ENCODE results near the gene OPCML. TPM values are rescaled to one million over a fixed set of nuclear protein-coding genes. Genes with fewer than 3 reads are reported as not detected.

Gene OPCML
- total RNA-seq, 1 donor from 2014 or later, result 0.61 TPM

DNA sequence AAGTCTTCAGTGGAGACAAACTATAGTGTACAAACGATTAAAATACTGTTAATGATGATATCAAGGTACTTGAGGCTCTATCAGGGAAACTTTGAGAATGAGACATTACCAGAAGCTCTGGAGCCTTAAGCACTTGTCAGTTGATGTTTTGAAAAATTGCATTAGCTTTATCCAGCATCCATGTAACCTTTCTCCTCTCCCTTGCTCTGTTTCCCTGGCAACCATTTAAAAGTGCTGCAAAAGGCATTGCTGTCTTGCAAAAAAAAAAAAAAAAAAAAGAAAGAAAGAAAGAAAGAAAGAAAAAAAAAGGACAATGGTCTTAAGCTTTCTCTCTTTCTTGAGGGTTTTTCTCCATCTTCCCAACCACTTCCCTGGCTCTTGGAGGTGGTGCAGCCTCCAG is 787.0 kb downstream of the OPCML start:
- Mint-ChIP-seq H3K9me3 (ENCODE audit: unreplicated experiment) (peaks cover 2% of the 10 kb centered on the region), H3K27me3 (ENCODE audit: unreplicated experiment) (no peaks in the 10 kb centered on the region), H3K27ac (ENCODE audit: unreplicated experiment) (no peak overlapping the region), H3K4me3 (ENCODE audit: unreplicated experiment) (no peak overlapping the region), H3K4me1 (ENCODE audit: low read depth, unreplicated experiment) (no peaks in the 10 kb centered on the region), H3K36me3 (ENCODE audit: unreplicated experiment) (no peaks in the 10 kb centered on the region)
- DNase-seq, result no peak
- TF ChIP-seq, protein P1, sequence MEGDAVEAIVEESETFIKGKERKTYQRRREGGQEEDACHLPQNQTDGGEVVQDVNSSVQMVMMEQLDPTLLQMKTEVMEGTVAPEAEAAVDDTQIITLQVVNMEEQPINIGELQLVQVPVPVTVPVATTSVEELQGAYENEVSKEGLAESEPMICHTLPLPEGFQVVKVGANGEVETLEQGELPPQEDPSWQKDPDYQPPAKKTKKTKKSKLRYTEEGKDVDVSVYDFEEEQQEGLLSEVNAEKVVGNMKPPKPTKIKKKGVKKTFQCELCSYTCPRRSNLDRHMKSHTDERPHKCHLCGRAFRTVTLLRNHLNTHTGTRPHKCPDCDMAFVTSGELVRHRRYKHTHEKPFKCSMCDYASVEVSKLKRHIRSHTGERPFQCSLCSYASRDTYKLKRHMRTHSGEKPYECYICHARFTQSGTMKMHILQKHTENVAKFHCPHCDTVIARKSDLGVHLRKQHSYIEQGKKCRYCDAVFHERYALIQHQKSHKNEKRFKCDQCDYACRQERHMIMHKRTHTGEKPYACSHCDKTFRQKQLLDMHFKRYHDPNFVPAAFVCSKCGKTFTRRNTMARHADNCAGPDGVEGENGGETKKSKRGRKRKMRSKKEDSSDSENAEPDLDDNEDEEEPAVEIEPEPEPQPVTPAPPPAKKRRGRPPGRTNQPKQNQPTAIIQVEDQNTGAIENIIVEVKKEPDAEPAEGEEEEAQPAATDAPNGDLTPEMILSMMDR (IDR thresholded peaks at IDR 0.05; ENCODE audit: partially characterized antibody, unreplicated experiment), result no peak

DNA sequence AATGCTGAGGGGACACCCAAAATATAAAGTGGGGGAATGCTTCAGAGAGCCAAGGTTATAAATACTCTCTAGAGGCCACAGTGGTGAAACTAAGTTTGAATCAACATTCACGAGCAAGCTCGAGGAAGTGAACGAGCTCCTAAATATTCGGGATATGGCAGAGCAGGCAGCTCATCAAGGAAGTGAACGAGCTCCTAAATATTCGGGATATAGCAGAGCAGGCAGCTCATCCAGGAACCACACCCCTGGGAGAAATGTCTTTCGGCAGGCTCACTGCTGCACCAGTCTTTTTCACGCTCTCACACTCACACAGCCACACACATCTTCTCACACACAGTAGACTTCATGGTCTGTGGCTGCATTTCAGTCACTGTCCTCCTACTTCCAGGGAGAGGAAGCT is 787.5 kb downstream of the OPCML start:
- peaks cover 1% of the 10 kb centered on the region for H3K9me3 Mint-ChIP-seq (ENCODE audit: unreplicated experiment)
- H3K27ac Mint-ChIP-seq (ENCODE audit: unreplicated experiment), result no peak overlapping the region
- no peaks in the 10 kb centered on the region for H3K27me3 Mint-ChIP-seq (ENCODE audit: unreplicated experiment)
- H3K36me3 Mint-ChIP-seq (ENCODE audit: unreplicated experiment), result no peaks in the 10 kb centered on the region
- H3K4me3 Mint-ChIP-seq (ENCODE audit: unreplicated experiment), result no peak overlapping the region
- no peaks in the 10 kb centered on the region for H3K4me1 Mint-ChIP-seq (ENCODE audit: low read depth, unreplicated experiment)
- TF ChIP-seq, protein P1 (IDR thresholded peaks at IDR 0.05; ENCODE audit: partially characterized antibody, unreplicated experiment), result no peak
- DNase-seq, result no peak

DNA sequence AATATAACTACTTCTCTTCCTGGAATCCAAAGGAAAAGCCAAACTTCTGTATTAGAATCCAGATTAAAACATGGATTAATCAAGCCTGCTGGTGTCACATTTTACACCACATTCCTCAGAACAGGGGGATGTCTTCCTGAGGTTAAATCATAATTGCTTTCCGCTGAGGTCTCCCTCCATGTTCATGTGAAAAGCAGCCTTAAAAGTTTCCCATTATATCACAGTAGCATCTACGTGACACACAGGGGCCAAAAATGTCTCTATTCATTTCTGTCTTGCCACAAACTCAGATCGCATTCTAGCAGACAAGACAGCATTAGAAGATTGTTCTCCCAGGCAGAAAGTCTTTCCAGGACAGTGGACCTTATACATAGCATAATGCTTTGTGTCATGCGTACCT is 788.7 kb downstream of the OPCML start:
- Mint-ChIP-seq H3K36me3 (ENCODE audit: unreplicated experiment) (peaks cover 2% of the 10 kb centered on the region), H3K4me1 (ENCODE audit: low read depth, unreplicated experiment) (no peaks in the 10 kb centered on the region), H3K9me3 (ENCODE audit: unreplicated experiment) (peaks cover 1% of the 10 kb centered on the region), H3K27ac (ENCODE audit: unreplicated experiment) (no peak overlapping the region), H3K4me3 (ENCODE audit: unreplicated experiment) (no peak overlapping the region), H3K27me3 (ENCODE audit: unreplicated experiment) (no peaks in the 10 kb centered on the region)
- no peak for DNase-seq
- TF ChIP-seq, protein P1 (IDR thresholded peaks at IDR 0.05; ENCODE audit: partially characterized antibody, unreplicated experiment), result no peak

DNA sequence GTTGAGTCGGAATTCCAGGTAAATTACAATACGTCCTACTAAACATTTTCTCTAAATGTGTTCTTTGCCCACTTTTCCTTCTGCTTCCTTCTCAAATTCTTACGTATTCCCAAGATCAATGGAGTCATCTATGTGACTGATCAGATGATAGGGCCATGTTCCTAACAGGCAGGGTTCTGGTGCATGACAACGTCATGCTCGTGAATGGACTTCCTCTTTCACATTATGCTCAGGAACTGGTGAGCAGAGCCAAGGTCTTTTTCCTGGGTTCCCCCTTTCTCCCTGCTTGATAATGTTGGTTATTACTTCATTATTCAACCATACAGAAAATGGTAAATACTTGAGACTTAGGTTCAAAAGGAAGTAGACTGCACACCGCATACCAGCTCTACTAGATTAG is 789.4 kb downstream of the OPCML start:
- peaks cover 3% of the 10 kb centered on the region for H3K36me3 Mint-ChIP-seq (ENCODE audit: unreplicated experiment)

DNA sequence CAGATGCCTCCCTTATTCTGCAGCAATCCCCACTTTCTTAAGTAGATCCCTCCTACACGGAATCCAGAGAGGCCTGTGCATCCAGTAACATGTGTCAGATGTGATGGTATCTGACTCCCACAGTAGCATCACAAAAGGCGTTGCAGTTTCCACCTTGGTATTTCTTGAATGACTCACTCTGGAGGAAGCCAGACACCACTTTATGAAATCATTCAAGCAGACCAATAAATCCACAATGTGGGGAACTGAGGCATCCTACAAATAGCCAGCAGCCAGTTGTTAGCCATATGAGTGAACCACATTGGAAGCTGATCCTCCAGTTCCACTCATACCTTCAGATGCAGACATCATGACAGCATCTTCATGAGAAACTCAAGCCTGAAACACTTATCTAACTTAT is 798.1 kb downstream of the OPCML start:
- TF ChIP-seq, protein P1 (IDR thresholded peaks at IDR 0.05; ENCODE audit: partially characterized antibody, unreplicated experiment), result no peak
- Mint-ChIP-seq H3K4me3 (ENCODE audit: unreplicated experiment) (no peak overlapping the region), H3K36me3 (ENCODE audit: unreplicated experiment) (peaks cover 3% of the 10 kb centered on the region), H3K27me3 (ENCODE audit: unreplicated experiment) (peaks cover 2% of the 10 kb centered on the region), H3K4me1 (ENCODE audit: low read depth, unreplicated experiment) (no peaks in the 10 kb centered on the region), H3K27ac (ENCODE audit: unreplicated experiment) (no peak overlapping the region), H3K9me3 (ENCODE audit: unreplicated experiment) (no peaks in the 10 kb centered on the region)
- no peak for DNase-seq

More for the DNA sequence above, 789.4 kb downstream of the OPCML start:
- Mint-ChIP-seq H3K27me3 (ENCODE audit: unreplicated experiment) (no peaks in the 10 kb centered on the region), H3K4me1 (ENCODE audit: low read depth, unreplicated experiment) (no peaks in the 10 kb centered on the region), H3K4me3 (ENCODE audit: unreplicated experiment) (no peak overlapping the region), H3K27ac (ENCODE audit: unreplicated experiment) (no peak overlapping the region), H3K9me3 (ENCODE audit: unreplicated experiment) (peaks cover 1% of the 10 kb centered on the region)
- TF ChIP-seq, protein P1 (IDR thresholded peaks at IDR 0.05; ENCODE audit: partially characterized antibody, unreplicated experiment), result no peak
- no peak for DNase-seq
